GM12878 (cell line): Measurements from ENCODE around the gene ANKRD66. TPM values are rescaled to one million over a fixed set of nuclear protein-coding genes. Genes with fewer than 3 reads are reported as not detected.

Experiments
- ATAC-seq: fragments of 200-7000 bp; cut with Tn5 transposase; 3 replicates; pipeline ENCODE4 v1.9.1; 2020; ENCODE audit warnings: mild to moderate bottlenecking, moderate library complexity
- BruUV-seq: library from RNA; stranded (reverse); fragments of 400-500 nt; replicated peaks from 2 replicates; lab custom pipeline; 2021; lab: Mats Ljungman, UMichigan
- CTCF ChIA-PET: fragments of 300-600 bp; sonication (Branson Sonifier 250); formaldehyde crosslinking; extraction: SDS; loops from one replicate; lab custom pipeline; 2021; ENCODE audit warnings: inconsistent platforms; lab: Yijun Ruan, JAX
- POLR2A ChIA-PET: fragments of 350-600 bp; formaldehyde crosslinking; extraction: SDS; loops from one replicate; lab custom pipeline; 2021; ENCODE audit warnings: inconsistent platforms; lab: Charles Lee
- RAD21 ChIA-PET: fragments of 300-600 bp; sonication (Branson Sonifier 250); formaldehyde crosslinking; loops from one replicate; lab custom pipeline; 2023; ENCODE audit warnings: antibody characterized with exemption; ENCODE audit not compliant: unreplicated experiment; lab: Charles Lee
- SMC1A ChIA-PET: fragments of 300-600 bp; sonication (Branson Sonifier 250); formaldehyde crosslinking; loops from one replicate; lab custom pipeline; 2023; ENCODE audit not compliant: unreplicated experiment, uncharacterized antibody; lab: Charles Lee
- DNase-seq: peaks from one replicate; pipeline ENCODE4 v3.0.0-alpha.2; 2011; ENCODE audit warnings: low read depth, low spot score
- FAIRE-seq: peaks from 3 replicates; lab custom pipeline; 2011; peaks lifted over from hg19 to GRCh38; lab: Jason Lieb, UNC
- H2AFZ ChIP-seq: 2 replicates; pipeline ENCODE4 v1.6.0; 2011; ENCODE audit warnings: low read depth, low read length, control low read depth; ENCODE audit not compliant: control insufficient read depth
- H3K27ac ChIP-seq: 2 replicates; pipeline ENCODE4 v1.5.1; 2011; ENCODE audit warnings: control low read depth; ENCODE audit not compliant: control insufficient read depth, insufficient read depth
- H3K27me3 ChIP-seq, 2 experiments: replicated peaks in 1 of 2; 2 replicates each; pipeline versions ENCODE4 v1.6.0 to v1.6.1; 2011; ENCODE audit warnings: low read length in 1 of 2; ENCODE audit not compliant: control insufficient read depth in 2 of 2, insufficient read depth in 2 of 2
- H3K36me3 ChIP-seq, 2 experiments: 2 replicates each; pipeline ENCODE4 v1.5.1; 2011; ENCODE audit warnings: low read length in 1 of 2; ENCODE audit not compliant: control insufficient read depth in 2 of 2, insufficient read depth in 2 of 2
- H3K4me1 ChIP-seq: 2 replicates; pipeline ENCODE4 v1.6.1; 2011; ENCODE audit warnings: mild to moderate bottlenecking, low read length, moderate library complexity, mixed read lengths; ENCODE audit not compliant: control insufficient read depth, insufficient read depth
- H3K4me2 ChIP-seq: 2 replicates; pipeline ENCODE4 v1.6.0; 2011; ENCODE audit warnings: control low read depth; ENCODE audit not compliant: control insufficient read depth, insufficient read depth
- H3K4me3 ChIP-seq: fragments of 200-600 bp; sonication (generic); 2 replicates; pipeline ENCODE4 v1.5.1; 2016
- H3K79me2 ChIP-seq: 2 replicates; pipeline ENCODE4 v1.6.0; 2011; ENCODE audit warnings: low read length; ENCODE audit not compliant: control insufficient read depth, insufficient read depth
- H3K9ac ChIP-seq: 2 replicates; pipeline ENCODE4 v1.8.0; 2011; ENCODE audit warnings: low read length, control low read depth, mixed read lengths; ENCODE audit not compliant: control insufficient read depth, insufficient read depth
- H3K9me3 ChIP-seq: replicated peaks from 3 replicates; pipeline ENCODE4 v1.5.1; 2011; ENCODE audit warnings: mild to moderate bottlenecking, low read length; ENCODE audit not compliant: control insufficient read depth, insufficient read depth
- H4K20me1 ChIP-seq: 2 replicates; pipeline ENCODE4 v1.6.0; 2011; ENCODE audit not compliant: control insufficient read depth, insufficient read depth
- GATAD2B ChIP-seq: fragments of 450-650 bp; conservative IDR thresholded peaks from 2 replicates; pipeline ENCODE4 v1.6.1; 2017; ENCODE audit warnings: low read depth, mild to moderate bottlenecking, moderate library complexity
- NRF1 ChIP-seq: conservative IDR thresholded peaks from 2 replicates; pipeline ENCODE4 v1.6.1; 2011; ENCODE audit warnings: mild to moderate bottlenecking, low read depth, low read length, improper control_type of control experiment
- SUPT20H ChIP-seq: IDR thresholded peaks from 2 replicates; pipeline ENCODE4 v1.6.1; 2011; ENCODE audit warnings: low read depth, mild to moderate bottlenecking, low read length, moderate library complexity, borderline replicate concordance; ENCODE audit not compliant: control insufficient read depth
- WRNIP1 ChIP-seq: IDR thresholded peaks from 2 replicates; pipeline ENCODE4 v1.6.1; 2011; ENCODE audit warnings: low read depth, low read length, improper control_type of control experiment, borderline replicate concordance
- WGBS: methylation state at CpG from one replicate; pipeline ENCODE4 v1.1.6; 2016; ENCODE audit warnings: low lambda C conversion rate; ENCODE audit not compliant: insufficient replicate concordance, insufficient coverage; ENCODE audit errors: missing lambda C conversion rate; 5-methylcytosine and 5-hydroxymethylcytosine counted together
- in situ Hi-C: fragments of 300-500 bp; cut with MboI; formaldehyde crosslinking; loops from 9 replicates; pipeline ENCODE4 v1.14.3; 2018; ENCODE audit warnings: mixed read lengths
- intact Hi-C: fragments of 100-400 bp; cut with micrococcal nuclease; formaldehyde crosslinking; loops from one replicate; pipeline ENCODE4 v1.14.2; 2022; ENCODE audit not compliant: unreplicated experiment
- polyA plus RNA-seq, 11 experiments: library from polyadenylated mRNA; depleted of rRNA in 4 of 11; unstranded in 6 of 11; stranded (reverse) in 5 of 11; fragments of >200 nt; fragmentation: Nextera tagmentation in 4 of 11; fragmentation: Illumina TruSeq in 1 of 11; extraction: Ambion mirVana in 4 of 11; extraction: Trizol in 1 of 11; gene quantifications; 1 replicate in 1 of 11; 2 replicates in 10 of 11; pipeline versions ENCODE4 v1.2.1 to v1.2.3, GENCODE V29; 2011 to 2016; ENCODE audit warnings: inconsistent platforms in 2 of 11, missing spikeins in 2 of 11, low read depth in 1 of 11
- total RNA-seq, 4 experiments: library from RNA; depleted of rRNA in 3 of 4; stranded (reverse); fragments of >200 nt in 3 of 4; fragmentation: Illumina TruSeq in 1 of 4; extraction: Trizol in 1 of 4; gene quantifications; 2 replicates each; pipeline versions ENCODE4 v1.2.1 to v1.2.3, GENCODE V29; 2013 to 2021
- TF ChIP-seq, protein P1 (sequence below): IDR thresholded peaks from 2 replicates; pipeline ENCODE4 v1.6.1; 2012; ENCODE audit warnings: low read length, inconsistent platforms

ANKRD66 gene
- total and polyA plus RNA-seq, 10 of the 15 experiments (the other 5 are each of a cell fraction or from before 2014, with no cell fraction given), result not detected

DNA sequence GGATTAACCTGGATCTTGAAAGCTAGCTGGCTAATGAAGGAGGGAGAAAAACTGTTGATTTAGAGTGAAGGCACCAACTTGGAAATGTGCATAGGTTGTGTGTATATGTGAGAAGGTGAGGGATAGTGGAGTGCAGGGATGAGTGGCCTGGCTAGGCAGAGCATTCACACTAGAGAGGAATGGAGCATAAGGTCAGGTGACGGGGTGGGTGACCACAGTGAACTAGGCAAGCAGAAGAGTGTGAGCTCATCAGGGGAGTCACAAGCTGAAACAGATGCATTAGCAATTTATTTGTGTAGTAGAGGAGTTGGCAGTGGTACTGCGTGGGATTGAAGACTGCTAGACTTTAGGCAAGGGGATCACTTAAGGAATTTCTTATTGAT is 10.5 kb downstream of the ANKRD66 start:
- no peaks in the 10 kb centered on the region for H3K27me3 ChIP-seq
- ATAC-seq (no peak), DNase-seq (no peak), FAIRE-seq (no peak)
- ChIA-PET RAD21 (no interaction called here), CTCF (no interaction called here), SMC1A (no interaction called here), POLR2A (no interaction called here)
- H3K36me3 ChIP-seq, result no peaks in the 10 kb centered on the region
- in situ Hi-C loops, result no loop called here
- no peak overlapping the region for H3K27ac ChIP-seq
- no peaks in the 10 kb centered on the region for H3K4me1 ChIP-seq
- BruUV-seq, result no TSS peak
- 0% methylated on average over 2 of the region's 2 CpGs for WGBS
- no peaks in the 10 kb centered on the region for H3K9me3 ChIP-seq
- TF ChIP-seq NRF1, result no peak
- TF ChIP-seq, protein P1, sequence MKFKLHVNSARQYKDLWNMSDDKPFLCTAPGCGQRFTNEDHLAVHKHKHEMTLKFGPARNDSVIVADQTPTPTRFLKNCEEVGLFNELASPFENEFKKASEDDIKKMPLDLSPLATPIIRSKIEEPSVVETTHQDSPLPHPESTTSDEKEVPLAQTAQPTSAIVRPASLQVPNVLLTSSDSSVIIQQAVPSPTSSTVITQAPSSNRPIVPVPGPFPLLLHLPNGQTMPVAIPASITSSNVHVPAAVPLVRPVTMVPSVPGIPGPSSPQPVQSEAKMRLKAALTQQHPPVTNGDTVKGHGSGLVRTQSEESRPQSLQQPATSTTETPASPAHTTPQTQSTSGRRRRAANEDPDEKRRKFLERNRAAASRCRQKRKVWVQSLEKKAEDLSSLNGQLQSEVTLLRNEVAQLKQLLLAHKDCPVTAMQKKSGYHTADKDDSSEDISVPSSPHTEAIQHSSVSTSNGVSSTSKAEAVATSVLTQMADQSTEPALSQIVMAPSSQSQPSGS, result no peak
- TF ChIP-seq SUPT20H, result no peak
- no peak for TF ChIP-seq WRNIP1
- TF ChIP-seq GATAD2B, result no peak
- no peak overlapping the region for H3K4me3 ChIP-seq
- no peak overlapping the region for H3K4me2 ChIP-seq
- no peak overlapping the region for H2AFZ ChIP-seq
- intact Hi-C loops, result no loop called here
- no peak overlapping the region for H3K9ac ChIP-seq
- H3K79me2 ChIP-seq, result no peaks in the 10 kb centered on the region
- H4K20me1 ChIP-seq, result no peaks in the 10 kb centered on the region
